Transverse colon (tissue), 4 donors: Measurements from ENCODE around the gene SCN4A. TPM values are rescaled to one million over a fixed set of nuclear protein-coding genes. Genes with fewer than 3 reads are reported as not detected.

Experiments
- DNase-seq: peaks from one replicate; pipeline ENCODE4 v3.0.0-alpha.2; 2019
- H3K27ac ChIP-seq, 4 donors: fragments of 200-600 bp; sonication (generic); 2 replicates each; pipeline ENCODE4 v1.5.1; 2016 to 2018; ENCODE audit warnings: inconsistent platforms in 4 of 4
- H3K27me3 ChIP-seq: fragments of 200-600 bp; sonication (generic); 2 replicates; pipeline ENCODE4 v1.5.1; 2017; ENCODE audit warnings: inconsistent platforms
- H3K36me3 ChIP-seq, 4 donors: fragments of 200-600 bp; sonication (generic); 2 replicates each; pipeline ENCODE4 v1.5.1; 2017 to 2019; ENCODE audit warnings: inconsistent platforms in 4 of 4
- H3K4me1 ChIP-seq, 4 donors: fragments of 200-600 bp; sonication (generic); 2 replicates each; pipeline ENCODE4 v1.5.1; 2017 to 2020; ENCODE audit warnings: inconsistent platforms in 4 of 4
- H3K4me3 ChIP-seq, 4 donors: fragments of 200-600 bp; sonication (generic); 1 replicate in 1 of 4; 2 replicates in 3 of 4; pipeline versions ENCODE4 v1.5.1 to v1.6.1; 2017 to 2019; ENCODE audit warnings: inconsistent platforms in 4 of 4
- H3K9me3 ChIP-seq, 2 donors: fragments of 200-600 bp; sonication (generic); 2 replicates each; pipeline ENCODE4 v1.5.1; 2017 to 2019; ENCODE audit warnings: inconsistent platforms in 2 of 2
- CTCF ChIP-seq, 5 experiments: fragments of 200-600 bp in 3 of 5; fragments of 450-650 bp in 2 of 5; sonication (generic) in 3 of 5; IDR thresholded peaks; 1 replicate in 2 of 5; 2 replicates in 3 of 5; pipeline ENCODE4 v1.5.1; 2016 to 2017; ENCODE audit warnings: antibody characterized with exemption in 5 of 5, inconsistent platforms in 3 of 5, mild to moderate bottlenecking in 2 of 5, moderate library complexity in 1 of 5
- EP300 ChIP-seq: sonication (generic); formaldehyde crosslinking; IDR thresholded peaks from one replicate; pipeline ENCODE4 v1.6.1; 2017; ENCODE audit warnings: antibody characterized with exemption, low read depth
- POLR2A ChIP-seq: fragments of 450-650 bp; IDR thresholded peaks from one replicate; pipeline ENCODE4 v1.6.1; 2016; ENCODE audit warnings: antibody characterized with exemption, mild to moderate bottlenecking, moderate library complexity
- POLR2AphosphoS5 ChIP-seq, 3 donors: sonication (generic); formaldehyde crosslinking; IDR thresholded peaks; one replicate each; pipeline ENCODE4 v1.6.1; 2016; ENCODE audit warnings: antibody characterized with exemption in 3 of 3
- WGBS, 2 donors: methylation state at CpG; one replicate each; pipeline ENCODE4 v1.1.5; 2018; ENCODE audit warnings: low coverage in 1 of 2; 5-methylcytosine and 5-hydroxymethylcytosine counted together
- in situ Hi-C, 4 donors: fragments of 200-750 bp; cut with MboI; loops; one replicate each; pipeline versions ENCODE4 v1.15.0 to v1.15.1; 2017; ENCODE audit warnings: low sequenced_read_pairs in 3 of 4, low pct_ligation_motif_present in 1 of 4, low pct_unique_long_range_greater_than_20kb in 1 of 4
- intact Hi-C: fragments of 100-400 bp; cut with DNase I; formaldehyde crosslinking; loops from one replicate; pipeline ENCODE4 v1.15.1; 2023; ENCODE audit warnings: low total_unique reads
- total RNA-seq, 4 donors: library from RNA; depleted of rRNA; stranded (reverse); fragments of >200 nt; gene quantifications; one replicate each; pipeline ENCODE4 v1.1.0, GENCODE V29; 2016

Gene SCN4A
- total RNA-seq, 4 donors from 2014 or later, result 0.14 to 0.48 (median 0.20) TPM; not detected in 1

DNA sequence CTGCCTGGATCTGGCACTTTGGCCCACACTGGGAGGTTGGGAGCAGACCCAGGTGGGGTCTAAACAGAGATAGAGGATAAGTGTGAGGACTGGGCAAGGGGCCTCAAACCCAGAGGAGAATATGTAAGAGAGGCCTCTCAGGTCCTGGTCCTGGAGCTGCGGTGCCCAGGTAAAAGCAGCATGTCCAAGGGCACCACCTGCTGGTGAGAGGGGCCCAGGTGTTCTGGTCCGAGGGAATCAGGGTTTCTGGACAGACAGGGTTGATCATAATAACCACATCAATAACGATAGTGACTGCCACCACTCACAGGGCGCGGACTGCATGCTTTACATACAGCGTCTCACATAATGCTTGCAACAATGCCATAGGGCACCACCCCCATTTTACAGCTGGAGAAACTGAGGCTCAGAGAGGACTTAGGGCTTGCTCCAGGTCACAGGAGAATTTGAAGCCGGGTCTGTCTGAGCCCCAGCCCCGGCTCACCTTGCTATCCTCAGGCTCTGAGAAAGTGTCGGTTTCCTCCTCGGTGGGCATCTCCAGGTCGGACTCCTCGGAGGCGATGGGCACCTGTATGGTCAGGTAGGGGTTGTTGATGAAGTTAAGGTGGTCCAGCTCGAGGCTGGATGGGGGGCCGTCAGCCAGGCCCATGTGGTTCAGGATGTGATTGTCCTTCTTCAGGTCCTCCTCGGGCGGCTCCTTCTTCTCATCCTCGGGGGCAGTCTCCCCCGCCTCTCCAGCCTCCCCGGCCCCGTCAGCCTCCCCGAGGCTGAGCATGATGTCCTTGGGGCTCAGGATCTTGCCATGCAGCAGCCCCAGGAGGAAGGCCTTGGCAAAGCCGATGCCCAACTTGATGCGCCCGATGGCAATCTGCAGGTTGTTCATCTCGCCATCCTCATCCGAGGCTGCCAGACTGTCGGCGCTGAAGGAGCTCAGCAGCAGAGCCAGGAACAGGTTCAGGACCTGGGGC is 21.5 kb downstream of the SCN4A start:
- H3K27me3 ChIP-seq, result no peaks in the 10 kb centered on the region
- H3K4me3 ChIP-seq, result no peak overlapping the region
- peak; percentile 75 for DNase-seq
- H3K4me1 ChIP-seq, result peaks cover 0 to 5% (median 0%) of the 10 kb centered on the region in 4 donors
- no peak overlapping the region for H3K27ac ChIP-seq
- TF ChIP-seq POLR2A (no peak), CTCF (IDR thresholded peaks at IDR 0.05) (peak; percentile 31 to 54 (median 51)), POLR2AphosphoS5 (IDR thresholded peaks at IDR 0.05) (no peak)
- no peaks in the 10 kb centered on the region for H3K9me3 ChIP-seq
- in situ Hi-C loops, result no loop called here
- intact Hi-C loops, result no loop called here
- H3K36me3 ChIP-seq, result no peaks in the 10 kb centered on the region
- WGBS, 2 donors, result 83% methylated on average over 27 of the region's 29 CpGs; no CpG with 5 or more reads in 1 of the 2 donors

DNA sequence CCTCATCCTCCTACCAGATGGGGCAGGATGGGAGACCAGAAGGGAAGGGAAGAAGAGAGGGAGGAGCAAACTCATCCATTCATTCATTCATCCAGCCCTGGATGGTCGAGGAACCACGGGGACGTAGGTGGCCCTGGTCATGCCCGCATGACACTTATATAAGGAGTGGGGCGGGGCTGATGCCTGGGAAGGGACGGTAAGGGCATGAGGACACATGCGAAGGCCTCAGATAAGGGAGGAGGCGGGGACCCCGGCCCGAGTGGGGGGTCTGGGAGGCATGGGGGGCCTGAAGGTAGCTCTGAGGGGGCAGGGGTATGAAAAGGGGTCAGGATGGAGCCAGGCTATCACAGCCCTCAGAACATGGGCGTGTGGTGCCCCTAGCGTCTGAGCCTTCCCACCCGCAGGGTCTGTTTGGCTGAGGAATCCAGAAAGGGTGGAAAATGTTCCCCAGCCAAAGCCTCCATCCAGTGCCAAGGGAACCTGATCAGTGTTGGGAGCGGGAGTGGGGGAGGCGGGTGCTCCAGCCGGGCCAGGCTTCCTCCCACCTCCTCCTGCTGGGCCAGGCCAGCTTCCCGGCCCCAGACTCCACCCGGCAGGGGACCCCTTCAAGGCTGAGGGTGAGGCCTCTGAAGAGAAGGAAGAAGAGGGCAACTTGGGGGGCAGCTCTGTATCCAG is 23.0 kb downstream of the SCN4A start:
- in situ Hi-C loops, result no loop called here
- Histone ChIP-seq H3K4me3 (no peak overlapping the region), H3K27ac (no peak overlapping the region), H3K9me3 (no peaks in the 10 kb centered on the region), H3K36me3 (no peaks in the 10 kb centered on the region), H3K4me1 (peaks cover 0 to 8% (median 0%) of the 10 kb centered on the region in 4 donors), H3K27me3 (no peaks in the 10 kb centered on the region)
- no peak for TF ChIP-seq POLR2AphosphoS5 (IDR thresholded peaks at IDR 0.05)
- TF ChIP-seq EP300, result no peak
- WGBS, 2 donors, result 73% methylated on average over 15 of the region's 18 CpGs; no CpG with 5 or more reads in 1 of the 2 donors
- intact Hi-C loops, result no loop called here
- DNase-seq, result no peak

- WGBS, 2 donors, result 90% methylated on average over 8 of the region's 9 CpGs; no CpG with 5 or more reads in 1 of the 2 donors
- in situ Hi-C loops, result no loop called here
- Histone ChIP-seq H3K4me3 (no peak overlapping the region), H3K4me1 (peaks cover 0 to 8% (median 0%) of the 10 kb centered on the region in 4 donors), H3K9me3 (no peaks in the 10 kb centered on the region), H3K27me3 (no peaks in the 10 kb centered on the region), H3K36me3 (no peaks in the 10 kb centered on the region), H3K27ac (no peak overlapping the region)
- no peak for DNase-seq
- intact Hi-C loops, result no loop called here
- TF ChIP-seq CTCF (IDR thresholded peaks at IDR 0.05) (no peak), EP300 (no peak), POLR2AphosphoS5 (IDR thresholded peaks at IDR 0.05) (no peak), POLR2A (no peak)
These were observed 24.2 kb downstream of the SCN4A start for GRCh38 chr17:63948521-63948920.

DNA sequence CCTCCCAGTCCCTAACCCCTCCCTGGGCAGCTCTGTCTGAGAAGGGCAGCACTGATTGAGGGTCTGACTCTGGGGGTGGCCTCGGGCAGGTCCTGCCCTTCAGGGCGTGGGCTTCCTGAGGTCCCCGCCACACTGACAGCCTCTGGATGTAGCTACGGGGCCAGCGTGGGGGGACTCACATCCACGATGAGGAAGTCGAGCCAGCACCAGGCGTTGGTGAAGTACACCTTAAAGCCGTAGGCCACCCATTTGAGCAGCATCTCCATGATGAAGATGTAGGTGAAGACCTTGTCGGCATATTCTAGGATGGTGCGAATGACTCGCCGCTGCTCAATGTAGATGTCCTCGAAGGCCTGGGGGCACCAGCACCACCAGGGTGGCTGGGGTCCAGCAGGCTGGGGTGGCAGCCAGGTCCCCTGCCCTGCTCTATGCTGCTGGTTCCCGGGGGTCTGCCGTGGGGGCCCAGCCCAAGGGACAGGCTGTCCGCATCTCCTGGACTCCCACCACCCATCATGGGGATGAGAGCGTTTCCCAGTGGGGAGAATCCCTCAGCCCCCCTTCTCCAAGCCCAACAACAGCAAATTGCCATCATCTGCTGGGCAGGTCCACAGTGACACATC is 24.9 kb downstream of the SCN4A start:
- in situ Hi-C loops (no loop called here), intact Hi-C loops (no loop called here)
- H3K4me3 ChIP-seq, result no peak overlapping the region
- no peak overlapping the region for H3K27ac ChIP-seq
- TF ChIP-seq CTCF (IDR thresholded peaks at IDR 0.05), result no peak
- no peak for TF ChIP-seq POLR2AphosphoS5 (IDR thresholded peaks at IDR 0.05)
- TF ChIP-seq POLR2A, result no peak
- no peak for TF ChIP-seq EP300
- H3K4me1 ChIP-seq, result peaks cover 0 to 8% (median 0%) of the 10 kb centered on the region in 4 donors
- no peak for DNase-seq
- no peaks in the 10 kb centered on the region for H3K9me3 ChIP-seq
- no peaks in the 10 kb centered on the region for H3K27me3 ChIP-seq
- H3K36me3 ChIP-seq, result no peaks in the 10 kb centered on the region
- WGBS, 2 donors, result 81% methylated on average over 15 of the region's 18 CpGs; no CpG with 5 or more reads in 1 of the 2 donors
